AG04450 (cell line): ENCODE results near the gene CARD6. TPM values are rescaled to one million over a fixed set of nuclear protein-coding genes. Genes with fewer than 3 reads are reported as not detected.
A peak's percentile ranks its signal among the peaks of the same experiment; 100 is the strongest.

ENCODE experiments used
- CTCF ChIA-PET: fragments of 300-600, 350-600 bp; formaldehyde crosslinking; extraction: SDS; loops from one replicate; lab custom pipeline; 2022; ENCODE audit warnings: antibody characterized with exemption, inconsistent platforms; lab: Charles Lee
- POLR2A ChIA-PET: fragments of 350-600 bp; formaldehyde crosslinking; extraction: SDS; loops from one replicate; lab custom pipeline; 2021; ENCODE audit warnings: antibody characterized with exemption, inconsistent platforms; lab: Yijun Ruan, JAX
- DNase-seq: peaks from one replicate; pipeline ENCODE4 v3.0.0-alpha.2; 2011; ENCODE audit warnings: low read depth, low spot score
- H3K27ac ChIP-seq: one replicate; pipeline ENCODE4 v1.5.1; 2012; ENCODE audit warnings: low read depth, low read length, control low read depth
- H3K27me3 ChIP-seq: one replicate; pipeline ENCODE4 v1.6.0; 2012; ENCODE audit warnings: low read length; ENCODE audit not compliant: control insufficient read depth, insufficient read depth
- H3K4me3 ChIP-seq: 2 replicates; pipeline ENCODE4 v1.5.1; 2011; ENCODE audit warnings: mild to moderate bottlenecking, low read depth, low read length, control low read depth
- H3K9me3 ChIP-seq: 2 replicates; pipeline ENCODE4 v1.5.1; 2012; ENCODE audit warnings: low read length; ENCODE audit not compliant: control insufficient read depth, insufficient read depth
- polyA plus RNA-seq: library from polyadenylated mRNA; depleted of rRNA; stranded (reverse); fragments of >200 nt; gene quantifications from 2 replicates; pipeline ENCODE4 v1.2.3, GENCODE V29; 2011
- TF ChIP-seq, protein P1 (sequence below): IDR thresholded peaks from 2 replicates; pipeline ENCODE4 v1.5.1; 2011; ENCODE audit warnings: low read depth, low read length, control low read depth, inconsistent platforms

Gene CARD6
- polyA plus RNA-seq, 1 experiment: 4.2 TPM

GRCh38 chr5:40828690-40829661 is 12.2 kb upstream of the CARD6 start:
- POLR2A ChIA-PET: interaction anchor here (1.1 kb wide), 1 partner anchor 30 kb away, joined by 3 read pairs; no protein-coding TSS in a partner anchor

GRCh38 chr5:40829748-40830533 is 11.2 kb upstream of the CARD6 start:
- no peak overlapping the region for H3K27ac ChIP-seq
- no peak overlapping the region for H3K4me3 ChIP-seq
- TF ChIP-seq, protein P1, sequence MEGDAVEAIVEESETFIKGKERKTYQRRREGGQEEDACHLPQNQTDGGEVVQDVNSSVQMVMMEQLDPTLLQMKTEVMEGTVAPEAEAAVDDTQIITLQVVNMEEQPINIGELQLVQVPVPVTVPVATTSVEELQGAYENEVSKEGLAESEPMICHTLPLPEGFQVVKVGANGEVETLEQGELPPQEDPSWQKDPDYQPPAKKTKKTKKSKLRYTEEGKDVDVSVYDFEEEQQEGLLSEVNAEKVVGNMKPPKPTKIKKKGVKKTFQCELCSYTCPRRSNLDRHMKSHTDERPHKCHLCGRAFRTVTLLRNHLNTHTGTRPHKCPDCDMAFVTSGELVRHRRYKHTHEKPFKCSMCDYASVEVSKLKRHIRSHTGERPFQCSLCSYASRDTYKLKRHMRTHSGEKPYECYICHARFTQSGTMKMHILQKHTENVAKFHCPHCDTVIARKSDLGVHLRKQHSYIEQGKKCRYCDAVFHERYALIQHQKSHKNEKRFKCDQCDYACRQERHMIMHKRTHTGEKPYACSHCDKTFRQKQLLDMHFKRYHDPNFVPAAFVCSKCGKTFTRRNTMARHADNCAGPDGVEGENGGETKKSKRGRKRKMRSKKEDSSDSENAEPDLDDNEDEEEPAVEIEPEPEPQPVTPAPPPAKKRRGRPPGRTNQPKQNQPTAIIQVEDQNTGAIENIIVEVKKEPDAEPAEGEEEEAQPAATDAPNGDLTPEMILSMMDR: no peak
- H3K9me3 ChIP-seq: no peaks in the 10 kb centered on the region
- ChIA-PET POLR2A (interaction anchor here (0.7 to 1.1 kb wide), 2 partner anchors 31 to 1710 kb away, joined by 3 read pairs; no protein-coding TSS in a partner anchor), CTCF (no interaction called here)
- no peak for DNase-seq
- H3K27me3 ChIP-seq: no peaks in the 10 kb centered on the region

More at GRCh38 chr5:40828690-40829661, 12.2 kb upstream of the CARD6 start:
- CTCF ChIA-PET: no interaction called here
- H3K9me3 ChIP-seq: no peaks in the 10 kb centered on the region
- H3K27ac ChIP-seq: no peak overlapping the region
- TF ChIP-seq, protein P1: no peak
- DNase-seq: no peak
- H3K4me3 ChIP-seq: no peak overlapping the region
- H3K27me3 ChIP-seq: no peaks in the 10 kb centered on the region

- Histone ChIP-seq H3K4me3 (no peak overlapping the region), H3K27ac (no peak overlapping the region), H3K9me3 (no peaks in the 10 kb centered on the region; the same call in 1 of the 2 replicates), H3K27me3 (no peaks in the 10 kb centered on the region)
- ChIA-PET POLR2A (interaction anchor here (0.6 to 1.9 kb wide), 2 partner anchors 9 to 33 kb away, joined by 3 to 4 read pairs; no protein-coding TSS in a partner anchor), CTCF (interaction anchor here (0.6 kb wide), 1 partner anchor 33 kb away, joined by 7 read pairs; no protein-coding TSS in a partner anchor)
- no peak for DNase-seq
- TF ChIP-seq, protein P1: no peak
Measured at GRCh38 chr5:40831346-40832210, 9.6 kb upstream of the CARD6 start.

- CTCF ChIA-PET: interaction anchor here (1.6 kb wide), 1 partner anchor 34 kb away, joined by 5 read pairs; the partner anchor contains the start of gene PRKAA1
- POLR2A ChIA-PET: interaction anchor here (1.5 to 1.9 kb wide), 2 partner anchors 8 to 10 kb away, joined by 4 to 5 read pairs; no protein-coding TSS in a partner anchor
- peak overlapping the region; percentile 98; the same call in 1 of the 2 replicates for H3K4me3 ChIP-seq
- H3K27ac ChIP-seq: no peak overlapping the region
- no peak for DNase-seq
- no peaks in the 10 kb centered on the region for H3K27me3 ChIP-seq
- no peaks in the 10 kb centered on the region; the same call in 1 of the 2 replicates for H3K9me3 ChIP-seq
- TF ChIP-seq, protein P1: no peak
Measured at GRCh38 chr5:40832345-40832744, 8.8 kb upstream of the CARD6 start.
